NCI-H69 (cell line): Measurements from ENCODE around the gene CHP2.
"Not testable (repeated sequence)": the region's sequence is repeated elsewhere in the genome, so short reads cannot be mapped to it uniquely, and the experiment has no call there.

Experiments used
- DNase-seq: peaks from one replicate; lab custom pipeline; 2025; lab: John Stamatoyannopoulos, UW

The CHP2 gene

GRCh38 chr16:23754594-23755483 is at the start of gene CHP2:
Gene CHP2, plus strand, starts transcription at chr16:23755026. Its CDS starts 24 bp downstream, at chr16:23755050.
- peak; percentile 80 for DNase-seq

DNA sequence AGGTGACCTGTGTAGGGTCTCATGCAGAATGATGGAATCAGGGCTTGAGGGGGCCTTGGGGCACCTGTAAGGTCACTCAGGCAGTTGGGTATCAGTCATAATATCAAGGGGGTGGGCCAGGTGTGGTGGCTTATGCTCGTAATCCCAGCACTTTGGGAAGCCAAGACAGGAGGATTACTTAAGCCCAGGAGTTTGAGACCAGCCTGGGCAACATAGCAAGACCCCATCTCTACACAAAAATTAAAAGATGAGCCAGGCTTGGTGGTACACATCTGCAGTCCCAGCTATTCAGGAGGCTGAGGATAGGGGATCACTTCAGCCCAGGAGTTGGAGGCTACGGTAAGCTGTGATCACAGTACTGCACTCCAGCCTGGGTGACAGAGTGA is 49.3 kb upstream of the CHP2 start:
- DNase-seq: no peak

DNA sequence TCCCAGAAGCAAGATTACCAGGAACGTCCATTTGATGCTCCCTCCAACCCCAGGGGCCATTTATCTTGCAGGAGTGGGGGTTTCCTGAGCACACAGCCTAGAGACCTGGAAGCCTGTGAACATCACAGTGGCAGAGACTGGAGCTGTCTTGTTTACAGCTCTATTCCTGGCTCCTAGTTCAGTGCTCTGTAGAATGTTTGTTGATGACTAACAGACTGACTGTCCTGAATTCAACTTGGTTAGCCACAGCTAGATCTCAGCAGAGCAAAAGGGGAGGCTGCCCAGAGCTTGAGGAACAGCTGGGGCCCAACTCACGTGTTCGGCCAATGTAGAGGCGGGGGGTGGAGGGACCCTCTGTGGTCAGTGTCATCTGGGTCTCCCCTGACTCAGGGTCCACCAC is 48.4 kb upstream of the CHP2 start:
- no peak for DNase-seq

- peak; percentile 10 for DNase-seq
These were observed 45.3 kb upstream of the CHP2 start for GRCh38 chr16:23709536-23709935.

DNA sequence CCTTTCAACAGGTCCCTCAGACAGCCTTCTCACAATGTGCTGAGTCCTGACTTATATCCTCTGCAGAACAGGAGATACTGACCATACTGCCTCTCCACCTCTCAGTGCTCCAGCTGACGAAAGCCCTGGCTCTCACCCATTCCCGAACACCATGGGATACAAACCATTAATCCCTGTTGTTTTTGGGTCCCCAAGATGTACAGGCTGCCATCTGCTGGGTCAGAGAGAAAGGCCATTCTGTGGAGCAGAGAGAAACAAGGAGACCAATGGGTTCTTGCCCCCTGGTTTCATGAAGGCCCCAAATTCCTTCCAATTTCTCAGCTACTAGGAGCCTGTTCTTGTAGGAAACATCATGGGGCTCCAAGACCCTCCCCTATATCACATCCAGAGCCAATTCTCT is 44.8 kb upstream of the CHP2 start:
- DNase-seq: no peak

DNA sequence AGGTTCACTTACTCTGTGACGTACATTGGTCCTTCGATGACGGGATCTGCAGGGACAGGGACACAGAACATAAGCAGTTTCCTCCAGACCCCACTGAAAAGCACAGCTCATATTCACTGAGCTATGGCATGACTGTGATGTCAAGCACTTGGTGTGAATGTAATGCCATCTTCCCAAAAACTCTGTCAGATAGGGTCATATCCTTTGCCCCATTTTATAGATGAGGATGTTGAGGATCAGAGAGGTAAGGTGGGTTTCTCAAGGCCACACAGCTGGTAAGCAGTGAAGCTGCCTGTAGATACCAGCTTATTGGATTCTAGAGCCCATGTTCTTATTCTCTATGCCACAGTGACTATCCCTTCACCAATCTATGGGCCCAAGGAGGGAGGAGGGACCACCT is 44.3 kb upstream of the CHP2 start:
- DNase-seq: no peak

DNA sequence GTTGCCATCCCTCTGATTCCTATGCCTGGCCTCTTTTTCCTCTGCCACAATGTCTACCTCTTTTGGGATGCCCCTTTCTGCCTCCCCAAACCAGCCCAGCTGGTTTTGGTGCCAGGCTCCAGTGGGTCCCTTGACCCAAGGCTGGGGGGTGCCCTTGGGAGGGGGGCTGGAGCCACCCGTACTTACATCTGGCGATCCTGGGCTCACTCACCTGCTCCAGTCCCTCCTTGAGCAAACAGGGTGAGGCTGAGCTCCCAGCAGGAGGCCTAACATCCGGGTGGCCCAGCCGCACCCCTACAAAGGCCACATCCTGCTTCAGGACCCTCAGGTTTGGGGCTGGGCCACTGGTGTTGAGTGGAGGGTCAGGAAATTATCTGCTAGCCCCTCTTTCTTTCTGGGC is 43.0 kb upstream of the CHP2 start:
- DNase-seq: peak; percentile 29

GRCh38 chr16:23712976-23713375 is 41.9 kb upstream of the CHP2 start, which contains the start of gene ERN2:
Gene ERN2, minus strand, starts transcription at chr16:23713222. Its CDS starts 35 bp downstream, at chr16:23713187.
- DNase-seq: no peak

GRCh38 chr16:23716484-23716883 is 38.3 kb upstream of the CHP2 start:
- DNase-seq: no peak

- not testable (repeated sequence) for DNase-seq
These were observed 32.1 kb upstream of the CHP2 start for GRCh38 chr16:23722613-23723240.

GRCh38 chr16:23724096-23724784 is 30.6 kb upstream of the CHP2 start:
- no peak for DNase-seq

DNA sequence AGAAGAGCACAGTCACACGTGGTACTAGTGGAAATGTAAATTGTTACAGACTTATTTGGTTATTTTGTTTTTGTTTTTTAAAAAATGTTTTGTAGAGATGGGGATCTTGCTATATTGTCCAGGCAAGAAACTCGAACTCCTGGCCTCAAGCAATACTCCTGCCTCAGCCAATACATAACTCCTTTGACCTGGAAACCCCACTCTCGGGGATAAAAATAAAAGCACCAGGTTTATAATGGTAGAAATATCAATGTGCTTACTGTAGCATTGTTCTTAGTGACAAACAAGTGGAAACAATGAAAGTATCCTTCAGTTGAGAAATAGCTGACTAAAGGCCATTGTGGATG is 30.1 kb upstream of the CHP2 start:
- no peak for DNase-seq

- DNase-seq: no peak
These were observed 28.1 kb upstream of the CHP2 start for GRCh38 chr16:23726710-23727109.

DNA sequence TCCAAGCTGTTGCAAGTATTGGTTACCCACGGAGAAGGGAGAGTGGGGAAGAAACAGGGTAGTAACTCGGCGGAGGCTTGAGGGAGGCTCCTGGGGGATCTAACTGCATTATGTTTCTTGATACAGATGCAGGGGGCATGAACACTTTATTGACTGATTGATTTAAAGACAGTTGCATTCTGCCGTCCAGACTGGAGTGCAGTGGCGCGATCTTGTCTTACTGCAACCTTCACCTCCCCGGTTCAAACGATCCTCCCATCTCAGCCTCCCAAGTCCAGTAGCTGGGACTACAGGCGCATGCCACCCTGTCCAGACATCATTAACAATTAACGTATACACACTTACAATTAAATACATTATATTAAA is 26.7 kb upstream of the CHP2 start:
- DNase-seq: no peak

DNA sequence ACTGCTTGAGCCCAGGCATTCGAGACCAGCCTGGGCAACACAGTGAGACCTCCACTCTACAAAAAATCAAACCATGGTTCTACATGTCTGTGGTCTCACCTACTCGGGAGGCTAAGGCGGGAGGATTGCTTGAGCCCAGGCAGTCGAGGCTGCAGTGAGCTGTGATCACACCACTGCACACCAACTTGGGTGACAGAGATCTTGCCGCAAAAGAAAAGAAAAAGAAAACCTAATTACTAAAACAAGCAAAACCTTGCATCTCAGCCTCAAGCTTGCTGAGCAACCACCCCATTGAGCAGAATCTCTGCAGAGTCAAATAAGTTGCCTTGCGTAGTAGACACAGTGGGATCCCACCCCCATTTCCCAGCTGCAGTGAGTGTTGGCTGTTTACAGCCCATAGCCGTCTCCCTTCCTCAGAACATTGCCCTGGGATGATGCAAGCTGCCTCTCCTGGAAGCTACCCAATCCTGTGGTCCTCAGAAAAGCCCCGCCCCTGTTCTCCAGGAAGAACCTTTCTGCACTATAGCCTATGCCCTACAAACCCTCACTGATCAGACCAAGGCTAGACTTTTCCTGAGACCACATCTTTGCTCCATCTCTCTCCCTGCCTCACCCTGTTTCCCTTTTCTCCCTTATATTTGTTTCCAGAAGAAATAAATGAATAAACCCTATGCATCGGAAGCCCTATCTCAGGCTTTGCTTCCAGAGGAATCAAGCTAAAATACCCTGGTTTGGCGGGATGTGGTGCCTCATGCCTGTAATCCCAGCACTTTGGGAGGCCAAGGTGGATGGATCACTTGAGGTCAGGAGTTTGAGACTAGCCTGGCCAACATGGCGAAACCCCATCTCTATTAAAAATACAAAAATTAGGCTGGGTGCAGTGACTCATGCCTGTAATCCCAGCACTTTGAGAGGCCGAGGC is 25.1 kb upstream of the CHP2 start:
- DNase-seq: peak; percentile 34

DNA sequence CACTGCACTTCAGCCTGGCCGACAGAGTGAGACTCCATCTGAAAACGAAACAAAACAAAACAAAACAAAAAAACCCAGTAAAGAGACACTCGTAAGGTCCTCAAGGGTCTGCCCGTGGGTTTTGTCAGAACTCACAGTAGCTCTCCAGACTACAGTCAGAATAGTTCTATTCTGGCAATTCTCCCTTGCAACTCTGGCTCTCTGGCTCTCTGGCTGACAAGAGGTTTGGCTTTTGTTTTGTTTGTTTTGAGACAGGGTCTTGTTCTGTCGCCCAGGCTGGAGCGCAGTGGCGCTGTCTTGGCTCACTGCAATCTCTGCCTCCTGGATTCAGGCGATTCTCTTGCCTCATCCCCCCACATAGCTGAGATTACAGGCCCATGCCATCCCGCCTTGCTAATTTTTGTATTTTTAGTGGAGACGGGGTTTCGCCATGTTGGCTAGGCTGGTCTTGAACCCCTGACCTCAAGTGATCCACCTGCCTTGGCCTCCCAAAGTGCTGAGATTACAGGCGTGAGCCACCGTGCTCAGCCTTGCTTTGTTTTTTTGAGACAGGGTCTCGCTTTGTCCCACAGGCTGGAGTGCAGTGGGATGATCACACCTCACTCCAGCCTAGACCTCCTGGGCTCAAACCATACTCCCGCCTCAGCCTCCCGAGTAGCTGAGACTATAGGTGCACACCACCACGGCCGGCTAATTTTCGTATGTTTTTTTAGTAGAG is 20.5 kb upstream of the CHP2 start:
- DNase-seq: no peak

GRCh38 chr16:23737423-23738028 is 17.3 kb upstream of the CHP2 start:
- DNase-seq: not testable (repeated sequence)

DNA sequence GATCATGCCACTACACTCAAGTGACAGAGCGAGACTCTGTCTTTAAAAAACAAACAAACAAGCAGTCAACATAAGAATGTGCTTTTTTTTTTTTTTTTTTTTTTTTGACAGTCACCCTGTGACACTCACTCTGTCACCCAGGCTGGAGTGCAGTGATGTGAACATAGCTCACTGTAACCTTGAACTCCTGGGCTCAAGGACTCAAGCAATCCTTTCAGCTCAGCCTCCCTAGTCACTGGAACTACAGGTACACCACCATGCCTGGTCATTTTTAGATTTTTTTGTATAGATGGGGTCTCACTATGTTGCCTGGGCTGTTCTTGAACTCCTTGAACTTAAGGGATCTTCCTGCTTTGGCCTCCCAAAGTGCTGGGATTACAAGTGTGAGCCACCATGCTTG is 15.3 kb upstream of the CHP2 start:
- no peak for DNase-seq

DNA sequence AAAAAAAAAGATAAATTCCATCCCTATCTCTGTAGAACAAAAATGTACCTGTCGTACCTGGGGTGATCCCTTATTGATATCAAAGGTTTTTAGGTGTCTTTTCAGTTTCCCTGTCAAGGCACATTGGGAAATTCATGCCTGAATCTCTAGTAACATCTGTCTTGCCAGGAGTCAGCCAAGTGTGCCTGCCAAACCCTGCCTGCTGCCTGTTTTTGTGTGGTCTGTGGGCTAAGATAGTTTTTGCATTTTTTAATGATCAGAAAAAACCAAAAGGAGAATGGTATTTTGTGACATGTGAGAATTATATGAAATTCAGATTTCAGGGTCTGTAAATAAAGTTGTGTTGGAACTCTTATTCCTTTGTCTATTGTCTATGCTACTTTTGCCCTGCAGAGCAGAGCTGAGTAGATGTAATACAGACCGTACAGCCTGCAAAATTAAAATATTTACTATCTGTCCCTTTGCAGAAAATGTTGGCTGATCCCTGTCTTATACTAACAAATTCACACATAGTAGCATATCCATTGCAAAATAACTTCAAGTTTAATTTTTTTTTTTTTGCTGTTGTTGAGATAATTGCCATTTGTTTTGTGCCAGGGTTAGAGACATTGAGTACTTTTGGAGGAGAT is 13.0 kb upstream of the CHP2 start:
- DNase-seq: no peak

GRCh38 chr16:23742766-23743165 is 12.1 kb upstream of the CHP2 start:
- peak; percentile 32 for DNase-seq
